ENCODE data around the gene JMJD1C. TPM values are rescaled to one million over a fixed set of nuclear protein-coding genes. Genes with fewer than 3 reads are reported as not detected.
A peak's percentile ranks its signal among the peaks of the same experiment; 100 is the strongest.

JMJD1C gene
- total RNA-seq, 2 donors from 2014 or later, result 91.8 to 103 TPM

DNA sequence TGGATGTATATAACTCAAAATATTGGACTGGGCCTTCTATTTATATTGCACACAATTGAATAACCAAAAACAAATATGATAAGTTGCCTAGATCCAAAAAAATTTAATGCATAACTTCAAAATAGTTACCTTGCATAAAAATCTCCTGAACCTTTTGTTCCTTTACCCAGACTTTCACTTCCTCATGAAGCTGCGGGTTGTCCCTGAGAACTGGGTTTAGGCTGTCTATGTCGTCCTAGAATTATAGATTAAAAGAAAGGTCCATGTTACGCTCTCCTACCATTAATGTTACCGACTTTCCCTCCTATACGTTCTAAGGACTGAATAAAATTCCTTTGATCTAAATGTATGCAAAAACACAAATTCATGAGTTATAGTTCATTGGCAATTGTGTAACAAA is 246.0 kb downstream of the JMJD1C start:
- Histone ChIP-seq H3K9me3 (no peaks in the 10 kb centered on the region), H3K4me1 (peaks cover 13% of the 10 kb centered on the region), H3K27ac (no peak overlapping the region), H3K27me3 (no peaks in the 10 kb centered on the region), H3K36me3 (replicated peaks in 1 of 2; ENCODE audit: insufficient read depth in 1 of 2, low read depth in 2 of 2) (no peaks in the 10 kb centered on the region), H3K4me3 (no peak overlapping the region)
- no peak for DNase-seq
- TF ChIP-seq, protein P1, sequence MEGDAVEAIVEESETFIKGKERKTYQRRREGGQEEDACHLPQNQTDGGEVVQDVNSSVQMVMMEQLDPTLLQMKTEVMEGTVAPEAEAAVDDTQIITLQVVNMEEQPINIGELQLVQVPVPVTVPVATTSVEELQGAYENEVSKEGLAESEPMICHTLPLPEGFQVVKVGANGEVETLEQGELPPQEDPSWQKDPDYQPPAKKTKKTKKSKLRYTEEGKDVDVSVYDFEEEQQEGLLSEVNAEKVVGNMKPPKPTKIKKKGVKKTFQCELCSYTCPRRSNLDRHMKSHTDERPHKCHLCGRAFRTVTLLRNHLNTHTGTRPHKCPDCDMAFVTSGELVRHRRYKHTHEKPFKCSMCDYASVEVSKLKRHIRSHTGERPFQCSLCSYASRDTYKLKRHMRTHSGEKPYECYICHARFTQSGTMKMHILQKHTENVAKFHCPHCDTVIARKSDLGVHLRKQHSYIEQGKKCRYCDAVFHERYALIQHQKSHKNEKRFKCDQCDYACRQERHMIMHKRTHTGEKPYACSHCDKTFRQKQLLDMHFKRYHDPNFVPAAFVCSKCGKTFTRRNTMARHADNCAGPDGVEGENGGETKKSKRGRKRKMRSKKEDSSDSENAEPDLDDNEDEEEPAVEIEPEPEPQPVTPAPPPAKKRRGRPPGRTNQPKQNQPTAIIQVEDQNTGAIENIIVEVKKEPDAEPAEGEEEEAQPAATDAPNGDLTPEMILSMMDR (IDR thresholded peaks at IDR 0.05), result no peak
- TF ChIP-seq POLR2A (IDR thresholded peaks at IDR 0.05), result no peak
- intact Hi-C loops (cut with DNase I), result no loop called here
- ATAC-seq, result no peak
- 77 to 85% methylated on average over 5 of the region's 5 CpGs for WGBS, 2 donors

DNA sequence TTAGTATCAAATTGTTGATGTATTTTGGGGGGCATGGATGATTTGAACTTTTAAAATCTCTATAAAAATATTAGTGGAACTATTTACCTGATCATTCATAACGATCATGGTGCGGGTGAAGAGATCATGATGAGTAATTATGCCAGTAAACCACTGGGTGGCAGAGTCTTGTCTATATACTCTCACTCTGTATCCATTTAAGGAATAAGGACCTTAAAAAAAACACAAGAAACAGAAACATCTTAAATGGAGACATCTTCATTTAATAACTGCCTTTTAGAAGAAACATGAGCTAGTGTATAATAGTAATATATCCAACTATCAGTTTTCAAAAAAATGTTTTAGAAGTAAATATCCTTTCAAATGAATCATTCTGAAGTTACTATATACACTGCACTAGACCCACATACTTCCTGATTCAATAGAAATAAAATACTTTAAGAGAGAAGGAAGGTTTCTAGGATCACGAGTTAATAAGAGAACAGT is 248.6 kb downstream of the JMJD1C start:
- 5% methylated on average over 3 of the region's 3 CpGs for WGBS, 2 donors
- intact Hi-C loops (cut with DNase I), result no loop called here
- H3K27ac ChIP-seq, result peak overlapping the region in 1 of 4 donors; percentile 18

DNA sequence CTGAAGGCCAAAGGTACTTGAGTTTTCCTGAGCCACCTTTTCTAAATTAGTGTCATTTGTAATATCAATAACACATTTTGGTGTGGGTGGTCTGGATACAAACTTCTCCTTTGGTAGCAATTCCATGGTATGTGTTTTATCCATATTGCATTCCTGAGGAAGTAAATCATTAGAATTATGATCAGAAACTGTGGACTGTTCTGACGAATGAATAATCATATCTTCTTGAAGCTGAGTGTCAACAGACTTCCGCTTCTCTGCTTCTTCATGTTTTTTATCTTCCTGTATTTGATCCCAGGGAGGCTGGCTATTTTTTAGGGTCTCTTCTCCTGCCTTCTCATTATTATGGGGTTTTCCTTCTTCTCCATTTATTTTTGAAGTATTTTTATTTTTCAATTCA is 251.2 kb downstream of the JMJD1C start:
- intact Hi-C loops (cut with DNase I), result loop anchor here (5.0 kb wide), 1 partner anchor 508 kb away; no protein-coding TSS in a partner anchor
- no peaks in the 10 kb centered on the region for H3K27me3 ChIP-seq
- no peak for DNase-seq
- H3K27ac ChIP-seq, result no peak overlapping the region
- H3K4me1 ChIP-seq, result peaks cover 13% of the 10 kb centered on the region
- no peaks in the 10 kb centered on the region for H3K9me3 ChIP-seq
- ATAC-seq, result no peak
- H3K36me3 ChIP-seq (replicated peaks in 1 of 2; ENCODE audit: insufficient read depth in 1 of 2, low read depth in 2 of 2), result peaks cover 0 to 7% of the 10 kb centered on the region in 2 donors
- H3K4me3 ChIP-seq, result no peak overlapping the region
- WGBS, 2 donors, result 49 to 64% methylated on average over 2 of the region's 2 CpGs
- TF ChIP-seq POLR2A (IDR thresholded peaks at IDR 0.05), result no peak
- TF ChIP-seq, protein P1 (IDR thresholded peaks at IDR 0.05), result no peak

More for the DNA sequence above, 248.6 kb downstream of the JMJD1C start:
- Histone ChIP-seq H3K4me1 (peaks cover 13% of the 10 kb centered on the region), H3K9me3 (no peaks in the 10 kb centered on the region), H3K36me3 (replicated peaks in 1 of 2; ENCODE audit: insufficient read depth in 1 of 2, low read depth in 2 of 2) (peaks cover 0 to 5% of the 10 kb centered on the region in 2 donors), H3K27me3 (no peaks in the 10 kb centered on the region), H3K4me3 (no peak overlapping the region)
- peak; percentile 82 for ATAC-seq
- TF ChIP-seq, protein P1 (IDR thresholded peaks at IDR 0.05), result peak in 6 of 7 experiments; percentile 44 to 72 (median 70)
- no peak for TF ChIP-seq POLR2A (IDR thresholded peaks at IDR 0.05)
- DNase-seq, result peak in 1 of 4 donors; percentile 45

DNA sequence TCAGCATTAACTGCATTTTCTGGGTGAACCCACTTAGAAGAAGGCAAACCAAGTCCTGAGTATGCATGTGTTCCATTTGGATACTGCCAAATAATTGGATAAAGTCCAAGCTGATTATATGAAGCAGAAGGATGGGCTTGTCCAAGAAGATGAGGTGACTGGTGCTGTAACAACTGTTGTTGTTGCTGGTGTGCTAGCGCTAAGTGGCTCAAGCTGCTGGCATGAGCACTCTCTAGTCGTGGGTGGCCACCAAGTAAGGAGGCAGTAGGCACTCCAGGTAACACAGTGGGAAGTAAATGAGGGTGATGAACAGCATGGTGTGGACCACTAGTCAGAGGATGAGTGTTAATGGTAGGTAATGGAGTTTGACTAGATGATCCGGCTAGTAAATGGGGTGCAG is 252.3 kb downstream of the JMJD1C start:
- no peaks in the 10 kb centered on the region for H3K27me3 ChIP-seq
- TF ChIP-seq, protein P1 (IDR thresholded peaks at IDR 0.05), result no peak
- TF ChIP-seq POLR2A (IDR thresholded peaks at IDR 0.05), result no peak
- H3K9me3 ChIP-seq, result no peaks in the 10 kb centered on the region
- intact Hi-C loops (cut with DNase I), result loop anchor here (5.0 kb wide), 1 partner anchor 509 kb away; no protein-coding TSS in a partner anchor
- DNase-seq (no peak), ATAC-seq (no peak)
- no peak overlapping the region for H3K4me3 ChIP-seq
- peaks cover 0 to 7% of the 10 kb centered on the region in 2 donors for H3K36me3 ChIP-seq (replicated peaks in 1 of 2; ENCODE audit: insufficient read depth in 1 of 2, low read depth in 2 of 2)
- peaks cover 9% of the 10 kb centered on the region for H3K4me1 ChIP-seq
- H3K27ac ChIP-seq, result no peak overlapping the region
- 75 to 81% methylated on average over 3 of the region's 3 CpGs for WGBS, 2 donors
